CD4-positive, alpha-beta T cell treated with Interleukin-17A for 4 hours (primary cell): ENCODE measurements around the gene PTER.
A peak's percentile ranks its signal among the peaks of the same experiment; 100 is the strongest.

Experiments used
- DNase-seq: peaks from one replicate; pipeline ENCODE4 v3.0.0-alpha.2; 2020; ENCODE audit warnings: mixed read lengths

The PTER gene

DNA sequence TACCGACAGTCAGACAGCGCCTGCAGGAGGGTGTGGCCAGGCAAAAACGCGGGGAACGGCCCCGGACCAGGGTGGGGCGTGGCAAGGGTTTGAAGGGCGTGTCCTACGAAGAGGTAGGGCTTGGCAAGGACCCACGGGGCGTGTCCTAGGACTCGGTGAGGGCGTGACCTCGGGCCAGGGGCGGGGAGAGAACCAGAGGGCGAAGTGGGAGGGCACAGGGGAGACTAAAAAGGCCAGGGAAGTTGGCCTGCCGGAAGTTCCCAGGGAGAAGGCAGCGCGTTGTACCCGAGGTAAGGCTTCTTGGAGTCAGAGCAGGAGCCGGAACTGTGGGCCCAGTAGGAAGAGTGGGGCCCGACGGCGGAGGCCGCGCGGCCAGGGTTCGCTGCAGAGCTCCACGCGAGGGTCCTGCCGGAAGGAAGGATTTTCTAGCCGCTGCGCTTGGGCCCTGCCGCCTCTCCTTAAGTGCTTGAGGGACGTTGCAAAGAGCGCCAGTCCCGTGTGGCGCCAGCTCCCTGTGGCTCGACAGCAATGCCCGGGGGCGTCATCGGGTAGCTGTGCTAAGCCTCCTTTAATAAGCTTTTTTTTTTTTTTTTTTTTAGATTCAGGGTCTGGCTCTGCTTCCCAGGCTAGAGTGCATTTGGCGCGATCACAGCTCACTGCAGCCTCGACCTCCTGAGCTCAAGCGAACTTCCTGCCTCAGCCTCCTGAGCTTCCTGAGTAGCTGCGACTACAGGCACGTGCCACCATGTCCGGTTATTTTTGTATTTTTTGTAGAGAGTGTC lies at the start of gene PTER:
PTER (plus strand) TSS at position 253 of the 782 bp plus-strand sequence. CDS start 47,375 bp downstream, outside the sequence.
- peak; percentile 99 for DNase-seq

- DNase-seq, result no peak
Measured at GRCh38 chr10:16392531-16393069, 44.2 kb upstream of the PTER start.

GRCh38 chr10:16393271-16393858 lies 43.4 kb upstream of the PTER start:
- no peak for DNase-seq

GRCh38 chr10:16401416-16401815 lies 35.4 kb upstream of the PTER start:
- DNase-seq, result no peak

- no peak for DNase-seq
Measured at GRCh38 chr10:16408379-16408778, 28.4 kb upstream of the PTER start.

DNA sequence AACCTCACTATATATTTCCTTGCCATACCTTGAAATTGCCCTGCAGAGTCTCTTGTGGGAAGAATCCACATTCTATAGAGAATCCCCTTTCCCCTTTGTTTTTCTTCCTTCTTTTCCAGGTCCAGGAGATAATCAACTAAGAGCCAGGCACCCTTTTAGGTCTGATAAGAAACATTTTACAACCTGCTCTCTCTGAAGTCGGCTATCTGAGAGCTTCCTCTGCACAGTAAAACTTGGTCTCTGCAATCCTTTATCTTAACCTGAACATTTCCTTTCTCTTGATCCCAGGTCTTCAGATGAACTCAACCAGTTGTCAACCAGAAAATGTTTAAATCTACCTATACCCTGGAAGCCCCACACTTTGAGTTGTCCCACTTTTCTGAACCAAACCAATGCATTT lies 19.5 kb upstream of the PTER start:
- DNase-seq, result no peak

DNA sequence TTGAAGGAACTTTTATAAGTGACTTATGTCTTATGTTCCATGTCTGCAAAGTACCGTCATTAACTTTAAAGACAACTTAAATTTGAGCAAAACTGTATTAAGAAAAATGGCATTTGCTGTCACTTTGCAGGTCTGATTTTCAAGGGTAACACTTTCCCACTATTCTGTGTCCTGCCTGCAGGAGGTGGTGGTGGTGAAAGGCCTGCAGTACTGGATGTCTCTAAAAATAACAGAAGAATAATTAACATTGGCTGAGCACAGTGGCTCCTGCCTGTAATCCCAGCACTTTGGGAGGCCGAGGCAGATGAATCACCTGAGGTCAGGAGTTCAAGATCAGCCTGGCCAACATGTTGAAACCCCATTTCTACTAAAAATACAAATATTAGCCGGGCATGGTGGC lies 13.2 kb upstream of the PTER start:
- no peak for DNase-seq

DNA sequence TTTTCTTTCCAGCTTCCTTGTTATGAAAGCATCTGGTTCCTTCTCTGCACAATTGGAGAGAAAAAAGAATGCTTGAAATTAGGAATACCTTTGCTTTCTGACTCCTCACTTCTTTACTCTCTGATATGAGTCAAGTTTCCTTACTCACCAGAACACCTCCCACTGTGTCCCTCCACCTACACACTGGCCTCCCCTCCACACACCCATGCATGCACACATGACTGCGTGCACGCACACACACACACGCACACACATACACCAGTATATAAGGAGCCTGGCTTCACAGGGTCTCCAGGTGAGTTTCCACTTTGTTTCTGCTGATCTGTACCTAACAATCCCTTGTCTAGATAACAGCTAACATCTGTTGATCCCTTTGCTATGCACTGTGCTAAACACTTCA lies 11.4 kb upstream of the PTER start:
- no peak for DNase-seq

- DNase-seq, result no peak
Measured at GRCh38 chr10:16429539-16429938, 7.3 kb upstream of the PTER start.

DNA sequence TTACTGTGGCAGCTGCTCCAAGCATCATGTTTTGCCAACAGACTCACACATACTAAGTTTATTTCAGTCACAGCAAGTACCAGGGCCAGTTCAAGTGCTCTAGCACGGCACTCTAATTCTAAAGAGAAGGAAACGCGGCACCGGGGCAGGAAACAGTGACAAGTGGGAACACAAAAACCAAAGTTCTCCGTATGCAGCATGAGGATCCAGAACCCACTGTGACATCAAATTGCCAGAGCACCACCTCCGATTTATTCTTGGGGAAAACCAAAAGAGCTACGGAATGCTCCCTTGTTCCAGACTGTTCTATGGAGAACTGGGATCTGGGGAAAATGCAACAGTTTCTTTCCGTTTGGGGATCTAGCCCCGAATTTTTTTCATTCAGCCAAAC lies 448 bp upstream of the PTER start:
- DNase-seq, result peak; percentile 42

DNA sequence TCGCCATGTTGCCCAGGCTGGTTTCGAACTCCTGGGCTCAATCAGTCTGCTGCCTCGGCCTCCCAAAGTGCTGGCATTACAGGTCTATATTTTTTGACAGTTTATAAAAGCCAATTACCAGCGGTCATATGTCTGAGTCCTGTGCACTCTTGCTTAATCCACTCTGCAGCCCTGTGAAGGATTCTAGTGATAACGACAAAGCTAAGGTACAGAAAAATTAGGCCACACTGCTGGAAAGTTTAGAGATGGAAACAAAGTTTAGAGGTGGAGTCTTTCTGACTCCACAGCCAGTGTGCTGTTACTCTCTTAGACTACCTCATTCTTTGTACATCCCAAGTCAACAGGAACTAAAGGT lies 707 bp downstream of the PTER start:
- no peak for DNase-seq

DNA sequence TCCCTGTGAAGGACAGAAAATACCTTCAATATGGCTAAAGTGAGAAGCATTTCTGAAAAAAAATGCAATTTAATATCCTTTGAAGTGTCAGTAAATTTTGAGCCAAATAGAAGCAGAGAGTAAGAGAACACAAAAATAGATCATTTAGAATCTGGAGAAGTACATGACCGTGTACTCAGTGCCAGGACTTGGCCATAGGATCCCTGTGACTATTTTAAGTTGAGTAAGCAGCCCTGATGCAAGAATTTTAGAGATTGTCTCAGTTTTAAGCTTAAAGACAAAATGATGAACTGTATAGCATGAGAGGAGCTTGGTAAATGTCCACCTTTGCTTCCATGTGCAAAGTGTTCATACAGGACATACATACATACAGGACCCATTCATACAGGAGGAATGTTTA lies 2.5 kb downstream of the PTER start:
- no peak for DNase-seq

DNA sequence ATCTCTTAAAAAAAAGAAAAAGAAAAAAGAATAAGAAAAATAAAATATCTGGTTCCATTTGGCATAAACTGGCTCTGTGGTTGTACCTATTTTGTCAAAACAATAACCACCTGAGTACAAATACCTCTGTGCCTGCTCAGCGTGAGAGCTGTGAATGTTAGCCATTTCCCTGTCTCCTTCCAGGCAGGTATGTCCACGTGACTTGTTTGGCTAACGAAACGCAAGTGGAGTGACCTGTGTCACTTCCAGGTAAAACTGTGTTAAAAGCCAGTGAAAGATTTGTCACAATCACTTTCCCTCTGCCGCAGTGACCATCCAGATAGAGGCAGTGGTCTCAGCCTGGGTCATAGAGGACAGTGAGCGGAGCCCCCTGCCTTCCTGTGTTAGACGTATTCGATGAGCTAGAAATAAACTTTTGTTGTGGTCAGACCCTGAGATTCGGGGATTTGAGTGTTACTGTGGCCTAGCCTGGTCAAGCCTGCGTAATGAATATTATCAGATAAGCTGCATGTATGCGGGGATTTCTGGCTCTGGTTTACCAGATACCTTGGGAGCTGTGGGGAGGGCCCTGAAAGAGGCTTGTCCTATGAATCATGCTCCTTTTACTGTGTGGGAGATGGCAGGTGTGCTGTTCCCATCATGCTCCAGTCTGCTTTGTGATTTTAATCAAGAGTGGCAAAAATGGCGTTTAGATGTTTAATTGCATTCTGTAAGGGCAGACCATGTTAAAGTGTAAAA lies 3.8 kb downstream of the PTER start:
- DNase-seq, result no peak

DNA sequence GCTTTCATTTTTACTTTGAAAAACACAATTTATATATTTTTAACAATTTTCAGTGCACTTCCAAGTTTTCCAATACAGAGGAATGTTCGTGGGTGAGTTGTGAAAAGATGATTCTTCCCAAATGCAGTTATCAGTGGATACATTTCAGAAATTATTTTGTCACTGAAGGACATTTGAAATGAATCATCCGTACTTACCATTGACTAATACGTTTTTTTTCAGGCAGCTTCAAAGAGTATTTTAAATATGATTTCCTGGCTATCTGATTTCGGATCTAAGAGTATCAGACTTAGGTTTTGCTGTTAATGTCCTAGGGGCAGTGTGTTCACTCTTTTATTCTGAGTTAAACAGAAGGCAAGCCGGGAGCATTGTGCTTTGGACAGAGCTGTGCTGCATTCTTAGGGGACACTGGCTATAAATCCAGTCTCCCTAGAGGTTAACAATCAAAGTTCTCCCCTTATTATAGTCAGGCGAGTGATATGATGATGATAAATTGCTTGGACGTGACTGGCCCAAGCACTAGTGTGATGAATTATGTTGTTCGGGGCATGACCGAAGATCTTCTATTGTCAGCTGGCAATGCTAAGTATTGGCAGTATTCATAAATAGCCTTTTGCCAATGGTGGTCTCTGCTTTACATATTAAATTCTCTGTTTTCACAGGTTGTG lies 4.5 kb downstream of the PTER start:
- DNase-seq, result no peak

GRCh38 chr10:16442914-16443313 lies 6.1 kb downstream of the PTER start:
- no peak for DNase-seq

DNA sequence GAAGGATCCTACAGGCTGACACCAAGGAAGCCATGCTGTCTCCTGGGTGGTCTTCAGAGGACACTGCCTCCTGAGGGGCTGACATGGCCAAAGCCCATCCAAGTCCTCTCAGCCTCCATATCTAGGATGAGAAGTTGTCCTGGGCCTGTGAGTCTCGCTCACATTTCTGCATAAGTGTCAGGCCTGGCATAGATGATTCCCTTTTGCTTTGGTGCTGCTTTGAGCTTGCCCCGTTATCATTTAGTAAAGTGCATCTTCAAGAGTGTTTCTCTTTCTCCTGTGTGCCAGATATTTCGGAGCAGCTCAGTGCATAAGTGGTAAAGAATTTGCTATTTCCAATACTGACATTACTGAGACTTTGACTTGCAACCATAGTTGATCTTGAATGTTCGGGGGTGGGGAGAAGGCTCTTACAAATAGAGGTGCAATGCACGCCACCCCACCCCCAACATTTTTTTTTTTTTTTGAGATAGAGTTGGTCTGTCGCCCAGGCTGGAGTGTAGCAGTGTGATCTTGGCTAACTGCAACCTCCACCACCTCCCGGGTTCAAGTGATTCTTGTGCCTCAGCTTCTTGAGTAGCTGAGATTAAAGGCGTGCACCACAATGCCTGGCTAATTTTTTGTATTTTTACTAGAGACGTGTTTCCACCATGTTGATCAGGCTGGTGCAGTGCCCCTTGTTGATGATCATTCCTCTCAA lies 9.1 kb downstream of the PTER start:
- no peak for DNase-seq

- no peak for DNase-seq
Measured at GRCh38 chr10:16449454-16449853, 12.6 kb downstream of the PTER start.

DNA sequence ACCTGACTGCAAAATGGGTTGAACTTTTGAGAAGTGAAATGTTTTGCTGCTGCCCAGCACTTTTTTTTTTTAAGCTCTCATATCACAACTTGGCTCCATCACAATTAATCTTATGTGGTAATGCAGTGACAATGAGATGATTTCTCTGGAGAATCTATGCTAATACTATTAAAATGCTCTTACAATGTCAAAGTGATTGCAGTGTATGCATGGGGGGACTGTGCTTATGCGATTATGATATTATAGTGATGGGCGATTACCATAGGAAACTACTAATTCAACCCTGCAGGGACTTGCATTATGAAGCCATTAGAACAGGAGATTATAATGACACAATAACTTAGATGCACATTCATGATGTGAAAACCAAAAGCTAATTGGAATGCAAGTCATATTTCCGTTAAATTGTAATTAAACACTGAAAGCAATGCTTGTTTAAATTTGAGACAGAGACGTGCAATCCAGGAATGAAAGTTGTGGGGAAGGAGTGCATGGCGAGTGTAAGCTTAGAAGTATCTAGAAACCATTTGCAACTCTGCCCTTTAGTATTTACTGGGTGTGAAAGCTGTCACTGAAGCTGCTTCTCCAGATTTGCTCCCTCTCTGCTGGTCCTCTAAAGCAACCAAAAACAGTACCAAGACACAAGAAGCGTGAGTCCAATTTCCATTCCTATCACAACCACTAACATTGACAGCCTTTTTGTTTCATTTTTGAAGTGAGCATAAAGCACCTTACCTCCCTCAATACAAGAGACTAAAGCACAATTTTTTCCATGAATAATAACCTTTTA lies 21.6 kb downstream of the PTER start:
- no peak for DNase-seq

DNA sequence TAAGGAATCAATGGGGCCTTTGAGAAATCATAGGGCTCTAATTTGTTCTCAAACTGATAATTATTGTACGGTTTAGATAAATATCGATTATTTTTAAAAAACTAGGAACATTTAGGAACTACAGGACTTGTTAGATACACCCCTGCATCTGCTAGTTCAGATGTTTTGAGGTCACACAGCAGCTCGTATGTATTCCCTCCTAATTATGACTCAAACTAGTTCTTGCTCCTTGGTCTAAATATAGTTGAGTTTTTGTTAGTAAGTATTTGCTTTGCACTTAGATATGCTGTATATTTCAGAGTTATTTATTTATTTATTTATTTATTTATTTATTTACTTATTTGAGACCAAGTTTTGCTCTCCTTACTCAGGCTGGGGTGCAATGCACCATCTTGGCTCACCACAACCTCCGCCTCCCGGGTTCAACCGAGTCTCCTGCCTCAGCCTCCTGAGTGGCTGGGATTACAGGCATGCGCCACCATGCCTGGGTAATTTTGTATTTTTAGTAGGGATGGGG lies 22.7 kb downstream of the PTER start:
- DNase-seq, result no peak

- no peak for DNase-seq
Measured at GRCh38 chr10:16466001-16466400, 29.2 kb downstream of the PTER start.

- peak; percentile 24 for DNase-seq
Measured at GRCh38 chr10:16470747-16471146, 33.9 kb downstream of the PTER start.

GRCh38 chr10:16472828-16473227 lies 36.0 kb downstream of the PTER start:
- no peak for DNase-seq
